K562 (cell line): ENCODE results near the gene DDR1. TPM values are rescaled to one million over a fixed set of nuclear protein-coding genes. Genes with fewer than 3 reads are reported as not detected.

Source experiments
- EGR1 ChIP-seq: fragments of 450-650 bp; conservative IDR thresholded peaks from 2 replicates; pipeline ENCODE4 v1.6.1; 2017; ENCODE audit warnings: mild to moderate bottlenecking
- EP300 ChIP-seq: IDR thresholded peaks from 2 replicates; pipeline ENCODE4 v1.6.1; 2012; ENCODE audit warnings: low read length, improper control_type of control experiment
- ESRRB ChIP-seq: fragments of 250-450 bp; sonication (Bioruptor Pico); IDR thresholded peaks from 2 replicates; pipeline ENCODE4 v1.5.0; 2020; ENCODE audit warnings: mild to moderate bottlenecking, moderate library complexity, borderline replicate concordance
- FIP1L1 ChIP-seq: fragments of 200-400 bp; formaldehyde crosslinking; IDR thresholded peaks from 2 replicates; pipeline ENCODE4 v1.6.1; 2018; ENCODE audit warnings: mild to moderate bottlenecking, low read depth, low read length; ENCODE audit not compliant: poor library complexity, severe bottlenecking
- FOXA1 ChIP-seq: fragments of 450-650 bp; IDR thresholded peaks from 2 replicates; pipeline ENCODE4 v1.6.1; 2016; ENCODE audit warnings: mild to moderate bottlenecking, borderline replicate concordance
- MAZ ChIP-seq, 2 experiments: fragments of 450-650 bp in 1 of 2; sonication (generic) in 1 of 2; formaldehyde crosslinking; IDR thresholded peaks in 1 of 2; conservative IDR thresholded peaks in 1 of 2; 2 replicates each; pipeline versions ENCODE4 v1.4.0 to v1.5.0; 2020; ENCODE audit warnings: mild to moderate bottlenecking in 1 of 2, missing genetic modification reagents in 1 of 2
- NCOA2 ChIP-seq, 2 experiments: fragments of 450-650 bp; IDR thresholded peaks; 2 replicates each; pipeline ENCODE4 v1.6.1; 2018; ENCODE audit warnings: mild to moderate bottlenecking in 2 of 2, moderate library complexity in 1 of 2; ENCODE audit not compliant: partially characterized antibody in 2 of 2
- NR4A1 ChIP-seq, 2 experiments: fragments of 250-450 bp in 1 of 2; fragments of 450-650 bp in 1 of 2; sonication (Bioruptor Pico) in 1 of 2; IDR thresholded peaks; 2 replicates each; pipeline versions ENCODE4 v1.4.0 to v1.6.1; 2016 to 2020; ENCODE audit warnings: mild to moderate bottlenecking in 2 of 2, missing compliant biosample characterization in 1 of 2, missing genetic modification characterization in 1 of 2, moderate library complexity in 1 of 2
- TAF1 ChIP-seq: IDR thresholded peaks from 2 replicates; pipeline ENCODE4 v1.6.1; 2011; ENCODE audit warnings: mild to moderate bottlenecking, low read length, moderate library complexity; ENCODE audit not compliant: insufficient read depth, control insufficient read depth, severe bottlenecking; ENCODE audit errors: extremely low read depth
- TBL1XR1 ChIP-seq, 2 experiments: IDR thresholded peaks; 2 replicates each; pipeline ENCODE4 v1.6.1; 2012; ENCODE audit warnings: improper control_type of control experiment in 2 of 2, low read length in 2 of 2, mild to moderate bottlenecking in 1 of 2
- TCF7 ChIP-seq: sonication (generic); IDR thresholded peaks from 2 replicates; pipeline ENCODE4 v1.6.1; 2016; ENCODE audit warnings: antibody characterized with exemption, borderline replicate concordance
- THRAP3 ChIP-seq: fragments of 450-650 bp; IDR thresholded peaks from 2 replicates; pipeline ENCODE4 v1.6.1; 2016; ENCODE audit warnings: mild to moderate bottlenecking, inconsistent platforms, borderline replicate concordance
- YY1 ChIP-seq, 3 experiments: IDR thresholded peaks; 2 replicates each; pipeline ENCODE4 v1.6.1; 2011; ENCODE audit warnings: low read length in 2 of 3, mild to moderate bottlenecking in 2 of 3, moderate library complexity in 2 of 3, borderline replicate concordance in 1 of 3, control low read depth in 1 of 3, low read depth in 1 of 3; ENCODE audit not compliant: insufficient read depth in 3 of 3, insufficient replicate concordance in 2 of 3, control insufficient read depth in 1 of 3, insufficient read length in 1 of 3; ENCODE audit errors: extremely low read depth in 1 of 3
- ZFX ChIP-seq: sonication (generic); formaldehyde crosslinking; IDR thresholded peaks from 2 replicates; pipeline ENCODE4 v1.8.0; 2022; ENCODE audit warnings: mild to moderate bottlenecking, missing genetic modification reagents, moderate library complexity
- ZNF133 ChIP-seq: fragments of 250-450 bp; sonication (Bioruptor Pico); IDR thresholded peaks from 2 replicates; pipeline ENCODE4 v1.4.0; 2020; ENCODE audit warnings: mild to moderate bottlenecking
- ZNF785 ChIP-seq: fragments of 250-450 bp; sonication (Bioruptor Pico); IDR thresholded peaks from 2 replicates; pipeline ENCODE4 v1.4.0; 2020; ENCODE audit warnings: mild to moderate bottlenecking
- polyA plus RNA-seq, 8 experiments: library from polyadenylated mRNA; depleted of rRNA in 4 of 8; stranded (reverse) in 5 of 8; unstranded in 3 of 8; fragments of >200 nt; fragmentation: Nextera tagmentation in 2 of 8; fragmentation: Illumina TruSeq in 1 of 8; extraction: Ambion mirVana in 2 of 8; extraction: Trizol in 1 of 8; gene quantifications; 2 replicates each; pipeline versions ENCODE4 v1.2.1 to v1.2.3, GENCODE V29; 2011 to 2014; ENCODE audit warnings: inconsistent platforms in 1 of 8, missing spikeins in 1 of 8
- total RNA-seq, 7 experiments: library from RNA; depleted of rRNA in 6 of 7; stranded (reverse); fragments of >200 nt in 6 of 7; fragmentation: Illumina TruSeq in 2 of 7; extraction: Trizol in 2 of 7; gene quantifications; 2 replicates each; pipeline versions ENCODE4 v1.2.1 to v1.2.3, GENCODE V29; 2011 to 2021; ENCODE audit warnings: low replicate concordance in 1 of 7
- TF ChIP-seq, protein P1 (sequence below): sonication (generic); formaldehyde crosslinking; IDR thresholded peaks from 2 replicates; pipeline ENCODE4 v1.8.0; 2022; ENCODE audit warnings: missing genetic modification reagents, mild to moderate bottlenecking, moderate library complexity, borderline replicate concordance
- TF ChIP-seq, protein P2 (sequence below): IDR thresholded peaks from 2 replicates; pipeline ENCODE4 v1.6.1; 2016; ENCODE audit warnings: missing genetic modification characterization, missing compliant biosample characterization

DDR1 gene
- total and polyA plus RNA-seq, 9 of the 15 experiments (the other 6 are each of a cell fraction or from before 2014, with no cell fraction given), result 1.4 to 44.6 (median 12.2) TPM

DNA sequence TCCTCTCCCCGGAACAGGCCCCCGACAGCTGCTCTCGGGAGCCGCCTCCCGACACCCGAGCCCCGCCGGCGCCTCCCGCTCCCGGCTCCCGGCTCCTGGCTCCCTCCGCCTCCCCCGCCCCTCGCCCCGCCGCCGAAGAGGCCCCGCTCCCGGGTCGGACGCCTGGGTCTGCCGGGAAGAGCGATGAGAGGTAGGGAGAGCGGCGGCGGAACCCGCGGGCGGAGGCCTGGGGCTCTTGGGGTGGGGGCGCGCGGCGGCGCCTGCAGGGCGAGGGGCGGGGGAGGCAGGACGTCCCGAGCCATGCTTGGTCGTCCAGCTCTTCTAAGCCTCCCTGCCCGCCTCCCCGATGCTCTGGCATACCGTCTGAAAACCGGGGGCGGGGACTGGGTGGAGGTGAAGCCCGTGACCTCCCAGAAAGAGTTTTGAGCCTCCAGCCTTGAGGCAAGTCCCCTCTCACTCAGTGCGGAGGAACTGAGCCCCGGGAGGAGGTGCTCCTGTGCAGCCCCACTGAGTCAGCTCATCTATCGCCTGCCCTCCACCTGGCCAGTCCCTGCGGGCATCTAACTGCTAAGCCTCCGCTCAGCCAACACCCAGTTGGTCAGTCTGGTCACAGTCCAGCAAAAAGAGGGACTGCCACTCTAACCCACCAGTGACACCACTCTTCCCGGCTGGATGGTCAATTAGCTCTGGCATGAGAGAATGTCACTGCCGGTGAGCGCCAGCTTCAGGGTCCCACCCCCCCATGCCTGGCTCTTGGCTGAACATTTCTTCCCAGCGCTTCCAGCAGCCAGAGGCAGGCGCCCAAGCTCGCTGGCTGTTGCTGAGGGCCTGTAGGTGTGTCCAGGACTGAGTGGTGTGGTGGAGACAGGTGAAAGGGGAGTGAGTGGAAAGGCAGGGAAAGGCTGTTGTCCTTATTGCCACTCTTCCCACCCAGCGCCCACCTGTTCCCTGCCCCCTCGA, 482 bp downstream of the DDR1 start (continued):
- TF ChIP-seq ZNF785 (CRISPR knock-in tag) (no peak), ESRRB (CRISPR knock-in tag) (no peak), YY1 (IDR thresholded peaks at IDR 0.05; ENCODE audit: borderline replicate concordance in 1 of 3, control insufficient read depth in 1 of 3, extremely low read depth in 1 of 3, insufficient read depth in 3 of 3, insufficient read length in 1 of 3, insufficient replicate concordance in 2 of 3, low read depth in 1 of 3, low read length in 2 of 3) (peak in 1 of 3 experiments; percentile 1), TBL1XR1 (IDR thresholded peaks at IDR 0.05; ENCODE audit: low read length in 2 of 2) (no peak), MAZ (CRISPR knock-in tag; conservative IDR thresholded peaks at IDR 0.05 in 1 of 2, IDR thresholded peaks at IDR 0.05 in 1 of 2) (0 out of 4 replicates have a peak, but pooled peaks of 1 of the 2 experiments have one; percentile 25), ZNF133 (no peak), ZFX (CRISPR knock-in tag) (0 out of 2 replicates have a peak, but pooled peaks have one; percentile 27), FOXA1 (no peak), EGR1 (peak; percentile 73), NR4A1 (CRISPR knock-in tag; IDR thresholded peaks at IDR 0.05) (no peak), NR4A1 (tag; IDR thresholded peaks at IDR 0.05) (no peak), NCOA2 (IDR thresholded peaks at IDR 0.05; ENCODE audit: partially characterized antibody in 2 of 2) (no peak), FIP1L1 (no peak), TCF7 (no peak), THRAP3 (no peak), EP300 (no peak), TAF1 (no peak)
- TF ChIP-seq, protein P1, sequence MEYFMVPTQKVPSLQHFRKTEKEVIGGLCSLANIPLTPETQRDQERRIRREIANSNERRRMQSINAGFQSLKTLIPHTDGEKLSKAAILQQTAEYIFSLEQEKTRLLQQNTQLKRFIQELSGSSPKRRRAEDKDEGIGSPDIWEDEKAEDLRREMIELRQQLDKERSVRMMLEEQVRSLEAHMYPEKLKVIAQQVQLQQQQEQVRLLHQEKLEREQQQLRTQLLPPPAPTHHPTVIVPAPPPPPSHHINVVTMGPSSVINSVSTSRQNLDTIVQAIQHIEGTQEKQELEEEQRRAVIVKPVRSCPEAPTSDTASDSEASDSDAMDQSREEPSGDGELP (CRISPR knock-in tag), result peak; percentile 16; the same call in 1 of the 2 replicates
- TF ChIP-seq, protein P2, sequence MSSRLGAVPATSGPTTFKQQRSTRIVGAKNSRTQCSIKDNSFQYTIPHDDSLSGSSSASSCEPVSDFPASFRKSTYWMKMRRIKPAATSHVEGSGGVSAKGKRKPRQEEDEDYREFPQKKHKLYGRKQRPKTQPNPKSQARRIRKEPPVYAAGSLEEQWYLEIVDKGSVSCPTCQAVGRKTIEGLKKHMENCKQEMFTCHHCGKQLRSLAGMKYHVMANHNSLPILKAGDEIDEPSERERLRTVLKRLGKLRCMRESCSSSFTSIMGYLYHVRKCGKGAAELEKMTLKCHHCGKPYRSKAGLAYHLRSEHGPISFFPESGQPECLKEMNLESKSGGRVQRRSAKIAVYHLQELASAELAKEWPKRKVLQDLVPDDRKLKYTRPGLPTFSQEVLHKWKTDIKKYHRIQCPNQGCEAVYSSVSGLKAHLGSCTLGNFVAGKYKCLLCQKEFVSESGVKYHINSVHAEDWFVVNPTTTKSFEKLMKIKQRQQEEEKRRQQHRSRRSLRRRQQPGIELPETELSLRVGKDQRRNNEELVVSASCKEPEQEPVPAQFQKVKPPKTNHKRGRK (tag), result no peak
